SU-DHL-6 (cell line): Measurements from ENCODE around the gene RUBCNL.
"Not testable (repeated sequence)": the region's sequence is repeated elsewhere in the genome, so short reads cannot be mapped to it uniquely, and the experiment has no call there.

Experiments used
- H2AFZ ChIP-seq: fragments of 200-600 bp; sonication (generic); 2 replicates; pipeline ENCODE4 v1.6.1; 2014; ENCODE audit warnings: low read depth, mild to moderate bottlenecking, moderate library complexity, mixed read lengths, antibody characterized with exemption, low read length; ENCODE audit not compliant: severe bottlenecking
- H3F3A ChIP-seq: fragments of 200-600 bp; shearing (Covaris generic); 2 replicates; pipeline ENCODE4 v1.6.0; 2016; ENCODE audit warnings: antibody characterized with exemption, mild to moderate bottlenecking; ENCODE audit not compliant: insufficient read depth
- H3K27ac ChIP-seq: fragments of 200-600 bp; sonication (generic); 2 replicates; pipeline ENCODE4 v1.5.1; 2016; ENCODE audit warnings: low read depth, mild to moderate bottlenecking, low read length, moderate library complexity, mixed read lengths
- H3K27me3 ChIP-seq: fragments of 200-600 bp; sonication (generic), shearing (Covaris generic); 2 replicates; pipeline ENCODE4 v1.6.0; 2014; ENCODE audit warnings: mild to moderate bottlenecking, low read length
- H3K36me3 ChIP-seq: fragments of 200-600 bp; sonication (generic); 2 replicates; pipeline ENCODE4 v1.6.1; 2014; ENCODE audit warnings: mild to moderate bottlenecking, low read length, mixed read lengths
- H3K4me2 ChIP-seq: fragments of 300-600, 200-600 bp; shearing (Covaris generic), sonication (generic); 2 replicates; pipeline ENCODE4 v1.6.0; 2014; ENCODE audit warnings: low read length, low read depth, mild to moderate bottlenecking; ENCODE audit not compliant: poor library complexity, severe bottlenecking
- H3K4me3 ChIP-seq: fragments of 200-600 bp; sonication (generic); 2 replicates; pipeline ENCODE4 v1.5.1; 2014; ENCODE audit warnings: antibody characterized with exemption, low read length, mild to moderate bottlenecking, mixed read lengths; ENCODE audit not compliant: insufficient read depth, poor library complexity, severe bottlenecking
- H3K79me2 ChIP-seq: fragments of 200-600 bp; sonication (generic); 2 replicates; pipeline ENCODE4 v1.6.1; 2014; ENCODE audit warnings: mild to moderate bottlenecking, low read length, moderate library complexity; ENCODE audit not compliant: insufficient read depth
- H3K9ac ChIP-seq: fragments of 200-600 bp; sonication (generic); 2 replicates; pipeline ENCODE4 v1.7.0; 2014; ENCODE audit warnings: mild to moderate bottlenecking, low read length
- H3K9me2 ChIP-seq: fragments of 200-600 bp; sonication (generic); replicated peaks from 2 replicates; pipeline ENCODE4 v1.6.1; 2014; ENCODE audit warnings: low read length; ENCODE audit not compliant: insufficient read depth
- H3K9me3 ChIP-seq: fragments of 200-600 bp; sonication (generic); 2 replicates; pipeline ENCODE4 v1.6.1; 2014; ENCODE audit warnings: low read length, mixed read lengths; ENCODE audit not compliant: insufficient read depth
- H4K20me1 ChIP-seq: fragments of 200-600 bp; sonication (generic); 2 replicates; pipeline ENCODE4 v1.6.1; 2014; ENCODE audit warnings: low read depth, mild to moderate bottlenecking, antibody characterized with exemption, low read length, moderate library complexity, mixed read lengths
- CTCF ChIP-seq: fragments of 200-600 bp; sonication (generic); IDR thresholded peaks from one replicate; pipeline ENCODE4 v1.5.1; 2017; ENCODE audit warnings: antibody characterized with exemption, mild to moderate bottlenecking, low read length, moderate library complexity; ENCODE audit not compliant: insufficient read depth, poor library complexity, severe bottlenecking
- EZH2phosphoT487 ChIP-seq: fragments of 200-600 bp; sonication (generic), shearing (Covaris generic); conservative IDR thresholded peaks from 2 replicates; pipeline ENCODE4 v1.6.1; 2018; ENCODE audit warnings: mild to moderate bottlenecking, antibody characterized with exemption, low read length, moderate library complexity, mixed read lengths

RUBCNL gene

DNA sequence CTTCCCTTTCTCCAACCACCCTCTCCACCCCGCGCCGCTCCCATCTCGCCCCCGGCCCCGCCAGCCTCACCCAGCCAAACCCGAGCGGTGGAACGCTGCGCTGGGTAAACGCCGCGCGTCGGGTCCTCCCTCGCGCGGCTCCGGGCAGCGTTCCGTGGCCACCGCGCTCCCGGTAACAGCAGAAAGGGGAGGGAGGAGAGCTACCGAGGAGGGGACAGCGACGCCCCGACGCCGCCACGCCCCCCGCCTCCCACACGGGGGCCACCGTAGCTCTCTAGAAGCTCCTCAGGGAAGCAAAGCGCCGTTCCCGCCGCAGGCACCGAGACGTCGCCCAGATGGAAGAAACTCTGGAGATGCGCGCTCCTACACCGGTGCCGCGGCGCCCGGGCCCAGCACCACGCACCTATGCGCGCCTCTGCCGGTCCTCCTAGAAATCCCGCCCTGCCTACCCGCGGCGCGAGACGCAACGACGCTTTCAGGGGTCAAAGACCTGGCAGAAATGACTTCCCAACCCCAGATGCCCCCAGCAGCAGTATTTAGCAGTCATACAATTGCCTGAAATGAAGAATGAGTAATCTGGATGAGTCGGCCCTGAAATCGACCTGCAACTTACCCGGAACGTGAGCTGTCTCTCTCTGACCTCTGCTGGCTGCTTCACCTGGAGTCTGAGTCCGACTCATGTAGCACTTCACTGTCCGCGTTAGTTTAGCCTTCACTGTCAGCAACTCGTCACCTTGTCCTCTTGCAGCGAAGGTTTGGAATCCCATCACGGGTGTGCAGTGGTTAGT lies at the start of gene RUBCNL:
Gene RUBCNL, minus strand, starts transcription at position 189 of the 788 bp plus-strand sequence. CDS start 14,777 bp downstream, outside the sequence.
- no peaks in the 10 kb centered on the region for H3K27me3 ChIP-seq
- H3K9me2 ChIP-seq = no peaks in the 10 kb centered on the region
- H3K79me2 ChIP-seq = peaks cover 57% of the 10 kb centered on the region
- H2AFZ ChIP-seq = peak within 1 kb of the TSS; percentile 38
- no peaks in the 10 kb centered on the region for H4K20me1 ChIP-seq
- peak within 1 kb of the TSS; percentile 88 for H3K27ac ChIP-seq
- peak within 1 kb of the TSS; percentile 94 for H3K4me2 ChIP-seq
- H3K9me3 ChIP-seq = no peaks in the 10 kb centered on the region
- peak within 1 kb of the TSS; percentile 83 for H3K9ac ChIP-seq
- H3K4me3 ChIP-seq = peak within 1 kb of the TSS; percentile 83
- no peaks in the 10 kb centered on the region for H3K36me3 ChIP-seq
- TF ChIP-seq CTCF = peak; percentile 15
- no peak for TF ChIP-seq EZH2phosphoT487
- peaks cover 55% of the 10 kb centered on the region for H3F3A ChIP-seq

- H3F3A ChIP-seq, H3K9ac ChIP-seq, H3K9me2 ChIP-seq: not testable (repeated sequence)
Observed at GRCh38 chr13:46429558-46429957, 42.5 kb upstream of the RUBCNL start.

GRCh38 chr13:46405457-46405856 lies 18.4 kb upstream of the RUBCNL start:
- H4K20me1 ChIP-seq = no peaks in the 10 kb centered on the region
- no peak overlapping the region for H3K4me3 ChIP-seq
- H3K9me2 ChIP-seq = no peaks in the 10 kb centered on the region
- no peak overlapping the region for H3K4me2 ChIP-seq
- H3K27ac ChIP-seq = no peak overlapping the region
- no peaks in the 10 kb centered on the region for H3K27me3 ChIP-seq
- 0 out of 2 replicates have a peak, but pooled peaks cover 5% of the 10 kb centered on the region for H3K9me3 ChIP-seq
- H2AFZ ChIP-seq = no peak overlapping the region
- H3K79me2 ChIP-seq = no peaks in the 10 kb centered on the region
- no peaks in the 10 kb centered on the region for H3K36me3 ChIP-seq
- H3F3A ChIP-seq = peaks cover 6% of the 10 kb centered on the region
- TF ChIP-seq CTCF (no peak), EZH2phosphoT487 (no peak)
- no peak overlapping the region for H3K9ac ChIP-seq

More at GRCh38 chr13:46429558-46429957, 42.5 kb upstream of the RUBCNL start:
- H3K36me3 ChIP-seq, H3K27ac ChIP-seq, H3K4me2 ChIP-seq, H3K27me3 ChIP-seq, H3K4me3 ChIP-seq, H3K79me2 ChIP-seq, H4K20me1 ChIP-seq, H2AFZ ChIP-seq, H3K9me3 ChIP-seq: not testable (repeated sequence)

- Histone ChIP-seq H2AFZ (no peak overlapping the region), H3K79me2 (no peaks in the 10 kb centered on the region), H3K4me3 (no peak overlapping the region), H3K9ac (no peak overlapping the region), H3K9me2 (no peaks in the 10 kb centered on the region), H3K4me2 (no peak overlapping the region), H3F3A (peaks cover 6% of the 10 kb centered on the region), H3K9me3 (0 out of 2 replicates have a peak, but pooled peaks cover 5% of the 10 kb centered on the region), H3K36me3 (no peaks in the 10 kb centered on the region), H3K27me3 (no peaks in the 10 kb centered on the region), H3K27ac (no peak overlapping the region), H4K20me1 (no peaks in the 10 kb centered on the region)
- TF ChIP-seq EZH2phosphoT487 (no peak), CTCF (no peak)
Observed at GRCh38 chr13:46404733-46405100, 17.7 kb upstream of the RUBCNL start.
